BE2C (cell line): ENCODE data around the gene IFI16.

ENCODE experiments used
- DNase-seq: peaks from one replicate; pipeline ENCODE4 v3.0.0-alpha.2; 2020
- H3K27me3 ChIP-seq: fragments of 250-450 bp; sonication (Bioruptor Pico); 2 replicates; pipeline ENCODE4 v1.5.1; 2020; ENCODE audit warnings: mild to moderate bottlenecking
- H3K36me3 ChIP-seq: fragments of 250-450 bp; sonication (Bioruptor Pico); 2 replicates; pipeline ENCODE4 v1.5.1; 2020; ENCODE audit warnings: mild to moderate bottlenecking
- H3K4me1 ChIP-seq: fragments of 250-450 bp; sonication (Bioruptor Pico); 2 replicates; pipeline ENCODE4 v1.5.1; 2020
- H3K4me3 ChIP-seq: 2 replicates; pipeline ENCODE4 v1.5.1; 2011; ENCODE audit warnings: low read depth, low read length
- H3K9me3 ChIP-seq: fragments of 250-450 bp; sonication (Bioruptor Pico); 2 replicates; pipeline ENCODE4 v1.5.1; 2020
- TF ChIP-seq, protein P1 (sequence below): IDR thresholded peaks from 2 replicates; pipeline ENCODE4 v1.5.1; 2012; ENCODE audit warnings: mild to moderate bottlenecking, low read depth, low read length

The IFI16 gene

DNA sequence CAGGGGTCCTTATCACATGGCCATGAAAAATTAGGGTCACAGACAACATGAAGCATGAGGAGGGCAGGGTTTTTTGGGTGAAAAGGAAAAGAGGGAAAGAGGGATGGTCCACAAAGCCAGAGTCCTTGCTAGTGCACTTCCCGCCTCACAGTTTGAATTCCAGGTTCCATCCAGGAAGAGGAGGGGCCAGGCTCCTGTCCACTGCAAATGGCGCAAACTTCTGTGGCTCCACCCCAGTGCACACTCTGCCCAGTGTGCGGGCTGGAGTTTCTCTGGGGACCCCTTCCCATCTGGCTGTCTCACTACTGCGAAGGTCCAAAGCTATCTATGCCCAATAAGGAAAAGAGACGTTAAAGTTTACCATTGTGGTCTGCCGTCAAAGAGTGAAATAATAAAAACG is 49.0 kb downstream of the IFI16 start:
- TF ChIP-seq, protein P1, sequence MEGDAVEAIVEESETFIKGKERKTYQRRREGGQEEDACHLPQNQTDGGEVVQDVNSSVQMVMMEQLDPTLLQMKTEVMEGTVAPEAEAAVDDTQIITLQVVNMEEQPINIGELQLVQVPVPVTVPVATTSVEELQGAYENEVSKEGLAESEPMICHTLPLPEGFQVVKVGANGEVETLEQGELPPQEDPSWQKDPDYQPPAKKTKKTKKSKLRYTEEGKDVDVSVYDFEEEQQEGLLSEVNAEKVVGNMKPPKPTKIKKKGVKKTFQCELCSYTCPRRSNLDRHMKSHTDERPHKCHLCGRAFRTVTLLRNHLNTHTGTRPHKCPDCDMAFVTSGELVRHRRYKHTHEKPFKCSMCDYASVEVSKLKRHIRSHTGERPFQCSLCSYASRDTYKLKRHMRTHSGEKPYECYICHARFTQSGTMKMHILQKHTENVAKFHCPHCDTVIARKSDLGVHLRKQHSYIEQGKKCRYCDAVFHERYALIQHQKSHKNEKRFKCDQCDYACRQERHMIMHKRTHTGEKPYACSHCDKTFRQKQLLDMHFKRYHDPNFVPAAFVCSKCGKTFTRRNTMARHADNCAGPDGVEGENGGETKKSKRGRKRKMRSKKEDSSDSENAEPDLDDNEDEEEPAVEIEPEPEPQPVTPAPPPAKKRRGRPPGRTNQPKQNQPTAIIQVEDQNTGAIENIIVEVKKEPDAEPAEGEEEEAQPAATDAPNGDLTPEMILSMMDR = no peak
- H3K36me3 ChIP-seq = no peaks in the 10 kb centered on the region
- H3K9me3 ChIP-seq = no peaks in the 10 kb centered on the region
- no peaks in the 10 kb centered on the region for H3K27me3 ChIP-seq
- H3K4me1 ChIP-seq = no peaks in the 10 kb centered on the region
- no peak for DNase-seq
- H3K4me3 ChIP-seq = no peak overlapping the region

DNA sequence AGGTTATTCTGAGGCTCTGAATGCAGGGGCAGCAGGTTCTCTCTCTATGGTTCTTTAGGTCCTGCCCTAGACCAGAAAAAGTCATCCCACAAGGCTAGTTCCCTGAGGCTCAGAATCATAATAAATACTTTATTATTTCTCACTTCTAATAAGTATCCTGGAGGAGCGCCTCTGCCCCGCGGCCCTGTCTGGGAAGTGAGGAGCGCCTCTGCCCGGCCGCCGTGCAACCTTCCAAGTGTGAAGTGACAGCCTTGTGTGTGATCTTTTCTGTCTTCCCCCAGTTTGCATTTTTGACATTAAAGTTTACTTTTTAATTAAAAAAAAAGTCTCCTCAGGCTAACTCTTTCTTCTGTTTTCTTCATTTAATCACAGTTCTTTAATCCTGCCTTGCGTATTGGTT is 55.4 kb downstream of the IFI16 start:
- no peak for DNase-seq
- H3K4me1 ChIP-seq = no peaks in the 10 kb centered on the region
- no peaks in the 10 kb centered on the region for H3K36me3 ChIP-seq
- no peak overlapping the region for H3K4me3 ChIP-seq
- TF ChIP-seq, protein P1 = no peak
- no peaks in the 10 kb centered on the region for H3K27me3 ChIP-seq
- no peaks in the 10 kb centered on the region for H3K9me3 ChIP-seq

DNA sequence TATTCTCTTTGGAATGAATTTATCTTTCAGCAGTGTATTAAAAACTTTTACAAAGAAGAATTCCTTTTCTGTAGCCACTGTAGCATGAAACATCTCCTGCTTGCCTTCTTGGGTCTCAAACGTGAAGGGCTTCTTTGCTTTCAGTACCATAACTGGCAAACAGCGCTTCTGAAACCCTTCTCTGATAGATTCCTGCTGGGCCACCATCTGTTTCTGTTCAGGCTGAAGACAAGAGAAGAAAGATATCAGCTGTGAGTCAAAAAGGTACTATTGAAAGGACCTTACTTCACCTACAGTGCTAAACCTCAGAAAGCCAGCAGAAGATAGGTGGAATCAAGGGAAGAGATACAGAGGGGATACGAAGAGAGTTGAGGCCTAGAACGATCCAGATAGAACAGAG is 56.4 kb downstream of the IFI16 start:
- TF ChIP-seq, protein P1 = no peak
- Histone ChIP-seq H3K4me3 (no peak overlapping the region), H3K9me3 (no peaks in the 10 kb centered on the region), H3K36me3 (no peaks in the 10 kb centered on the region), H3K4me1 (no peaks in the 10 kb centered on the region), H3K27me3 (no peaks in the 10 kb centered on the region)
- DNase-seq = no peak

DNA sequence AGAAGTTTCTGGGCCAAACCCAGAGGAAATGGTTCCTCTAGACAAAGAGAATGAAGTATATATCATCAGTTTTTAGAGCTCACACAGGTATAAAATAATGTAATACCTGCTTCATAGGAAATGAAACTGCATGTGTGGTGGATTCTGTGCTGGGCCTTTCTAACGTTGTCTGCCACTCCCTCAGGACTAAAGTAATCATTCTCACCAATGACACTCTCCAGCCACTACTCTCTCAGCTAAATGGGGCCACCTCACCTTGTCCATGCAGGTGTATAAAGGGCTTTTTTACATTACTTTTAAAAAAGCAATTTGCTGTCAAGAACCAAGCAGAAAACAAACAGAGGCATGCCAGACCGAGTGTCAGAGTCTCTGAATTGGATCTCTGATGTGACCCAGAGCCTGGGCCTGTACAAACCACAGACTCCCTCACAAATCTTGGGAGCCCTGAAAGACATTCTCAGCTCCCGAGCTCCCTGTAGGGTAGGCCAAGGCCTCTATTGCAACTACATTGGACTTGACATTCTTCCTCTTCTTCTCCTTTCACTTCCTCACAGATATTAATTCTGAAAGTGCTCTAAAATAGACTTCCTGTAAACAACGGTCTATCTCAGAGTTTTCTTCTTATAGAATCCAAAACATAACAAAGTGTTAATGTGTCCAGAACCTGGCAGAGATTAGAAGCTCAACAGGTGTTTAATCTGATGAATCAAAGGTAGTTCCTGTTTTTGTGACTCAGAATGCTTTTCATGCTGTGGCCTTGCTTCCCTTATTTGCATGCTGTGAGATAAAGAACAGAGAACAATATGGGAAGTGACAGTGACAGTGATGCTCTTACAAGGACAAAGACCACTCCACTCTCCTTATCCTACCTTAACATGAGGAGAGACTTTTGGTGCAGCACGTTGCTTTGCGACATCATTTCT is 58.3 kb downstream of the IFI16 start:
- no peak for DNase-seq
- Histone ChIP-seq H3K36me3 (no peaks in the 10 kb centered on the region), H3K9me3 (no peaks in the 10 kb centered on the region), H3K27me3 (no peaks in the 10 kb centered on the region), H3K4me3 (no peak overlapping the region), H3K4me1 (no peaks in the 10 kb centered on the region)
- TF ChIP-seq, protein P1 = no peak

DNA sequence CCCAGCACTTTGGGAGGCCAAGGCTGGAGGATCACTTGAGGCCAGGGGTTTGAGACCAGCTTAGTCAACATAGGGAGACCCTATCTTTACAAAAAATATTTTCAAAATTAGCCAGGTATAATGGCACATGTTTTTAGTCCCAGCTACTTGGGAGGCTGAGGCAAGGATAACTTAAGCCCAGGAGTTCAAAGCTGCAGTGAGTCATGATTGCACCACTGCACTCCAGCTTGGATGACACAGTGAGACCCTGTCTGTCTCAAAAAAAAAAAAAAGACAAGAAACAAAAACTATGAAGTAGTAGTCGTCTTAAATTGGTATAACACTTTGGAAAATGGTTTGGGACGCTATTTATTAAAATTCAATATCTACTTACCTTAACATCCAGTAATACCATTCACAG is 59.2 kb downstream of the IFI16 start:
- no peaks in the 10 kb centered on the region for H3K9me3 ChIP-seq
- H3K4me1 ChIP-seq = no peaks in the 10 kb centered on the region
- H3K4me3 ChIP-seq = no peak overlapping the region
- H3K27me3 ChIP-seq = no peaks in the 10 kb centered on the region
- TF ChIP-seq, protein P1 = no peak
- no peaks in the 10 kb centered on the region for H3K36me3 ChIP-seq
- DNase-seq = no peak

DNA sequence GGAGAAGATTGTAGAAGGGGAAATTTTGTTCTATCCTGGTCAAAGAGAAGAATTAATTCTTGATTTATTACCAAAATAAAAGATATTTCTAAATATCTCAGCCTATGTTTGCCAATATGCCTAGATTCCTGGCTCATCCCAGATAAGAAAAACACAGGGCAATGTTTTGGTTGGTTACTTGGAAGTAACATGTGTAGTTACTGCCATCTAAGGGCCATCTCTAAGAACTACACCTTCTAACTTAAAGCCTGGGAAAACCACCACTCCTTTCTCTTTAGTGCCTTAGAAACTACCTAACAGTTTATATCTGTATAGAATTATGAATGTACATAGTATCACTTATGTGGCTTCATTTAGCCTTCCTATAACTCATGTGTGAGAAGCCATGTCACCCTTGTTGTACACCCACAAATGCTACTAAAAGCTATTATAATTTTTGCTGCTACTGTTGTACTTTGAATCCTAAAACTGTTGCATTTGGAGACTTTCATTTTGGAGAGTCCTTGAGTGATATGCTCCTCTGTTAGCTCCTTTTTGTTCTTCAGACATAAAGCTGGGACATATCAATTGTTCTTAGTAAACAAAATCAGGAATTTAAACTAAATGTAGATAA is 62.4 kb downstream of the IFI16 start:
- no peaks in the 10 kb centered on the region for H3K27me3 ChIP-seq

More for the DNA sequence above, 62.4 kb downstream of the IFI16 start:
- DNase-seq = no peak
- H3K4me3 ChIP-seq = no peak overlapping the region
- H3K9me3 ChIP-seq = no peaks in the 10 kb centered on the region
- no peaks in the 10 kb centered on the region for H3K36me3 ChIP-seq
- H3K4me1 ChIP-seq = no peaks in the 10 kb centered on the region
- TF ChIP-seq, protein P1 = peak; percentile 69
